WTC11 (cell line): Measurements from ENCODE around the gene CPNE1.

Experiments used
- ATF2 ChIP-seq: sonication (generic); formaldehyde crosslinking; IDR thresholded peaks from 2 replicates; pipeline ENCODE4 v1.8.1; 2022; ENCODE audit warnings: low read depth, missing genetic modification reagents, borderline replicate concordance
- TEAD4 ChIP-seq: sonication (generic); formaldehyde crosslinking; IDR thresholded peaks from 2 replicates; pipeline ENCODE4 v1.8.0; 2022; ENCODE audit warnings: mild to moderate bottlenecking, missing genetic modification reagents
- ZNF121 ChIP-seq: sonication (generic); formaldehyde crosslinking; IDR thresholded peaks from 2 replicates; pipeline ENCODE4 v1.8.0; 2023; ENCODE audit warnings: missing genetic modification reagents
- TF ChIP-seq, protein P1 (sequence below): fragments of 200-600 bp; IDR thresholded peaks from 2 replicates; pipeline ENCODE4 v1.8.0; 2022; ENCODE audit warnings: antibody characterized with exemption

GRCh38 chr20:35652641-35653429, 11.9 kb downstream of the CPNE1 start:
- TF ChIP-seq ATF2 = no peak
- TF ChIP-seq, protein P1, sequence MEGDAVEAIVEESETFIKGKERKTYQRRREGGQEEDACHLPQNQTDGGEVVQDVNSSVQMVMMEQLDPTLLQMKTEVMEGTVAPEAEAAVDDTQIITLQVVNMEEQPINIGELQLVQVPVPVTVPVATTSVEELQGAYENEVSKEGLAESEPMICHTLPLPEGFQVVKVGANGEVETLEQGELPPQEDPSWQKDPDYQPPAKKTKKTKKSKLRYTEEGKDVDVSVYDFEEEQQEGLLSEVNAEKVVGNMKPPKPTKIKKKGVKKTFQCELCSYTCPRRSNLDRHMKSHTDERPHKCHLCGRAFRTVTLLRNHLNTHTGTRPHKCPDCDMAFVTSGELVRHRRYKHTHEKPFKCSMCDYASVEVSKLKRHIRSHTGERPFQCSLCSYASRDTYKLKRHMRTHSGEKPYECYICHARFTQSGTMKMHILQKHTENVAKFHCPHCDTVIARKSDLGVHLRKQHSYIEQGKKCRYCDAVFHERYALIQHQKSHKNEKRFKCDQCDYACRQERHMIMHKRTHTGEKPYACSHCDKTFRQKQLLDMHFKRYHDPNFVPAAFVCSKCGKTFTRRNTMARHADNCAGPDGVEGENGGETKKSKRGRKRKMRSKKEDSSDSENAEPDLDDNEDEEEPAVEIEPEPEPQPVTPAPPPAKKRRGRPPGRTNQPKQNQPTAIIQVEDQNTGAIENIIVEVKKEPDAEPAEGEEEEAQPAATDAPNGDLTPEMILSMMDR = no peak
- TF ChIP-seq TEAD4 (CRISPR knock-in tag) = no peak
- TF ChIP-seq ZNF121 (CRISPR knock-in tag) = no peak
